GM18508 (cell line): ENCODE results near the gene TSC22D3.
"Not testable (repeated sequence)": the region's sequence is repeated elsewhere in the genome, so short reads cannot be mapped to it uniquely, and the experiment has no call there.

Experiments
- ATAC-seq: cut with Tn5 transposase; IDR thresholded peaks from one replicate; pipeline ENCODE4 v1.9.1; 2021; ENCODE audit warnings: moderate number of reproducible peaks; ENCODE audit not compliant: insufficient read depth, unreplicated experiment

Gene TSC22D3

GRCh38 chrX:107713543-107714205 is 61.9 kb downstream of the TSC22D3 start:
- ATAC-seq: no peak

DNA sequence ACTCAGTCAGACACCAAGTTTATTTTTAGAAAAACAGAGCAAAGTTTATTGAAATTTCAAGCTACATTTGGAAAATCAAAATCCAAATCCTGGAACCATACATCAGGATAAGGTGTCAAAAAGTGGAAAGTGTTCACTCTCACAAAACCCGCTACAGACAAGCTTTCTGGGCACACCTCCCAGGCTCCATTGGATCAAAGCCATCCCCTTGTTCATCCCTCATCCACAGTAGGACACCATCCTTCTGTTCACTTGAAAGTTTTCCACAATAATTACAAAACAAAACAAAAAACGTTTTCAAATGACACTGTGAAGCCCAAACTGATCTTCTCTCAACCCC is 62.4 kb downstream of the TSC22D3 start:
- ATAC-seq: no peak

GRCh38 chrX:107712231-107713202 is 63.1 kb downstream of the TSC22D3 start:
- no peak for ATAC-seq

DNA sequence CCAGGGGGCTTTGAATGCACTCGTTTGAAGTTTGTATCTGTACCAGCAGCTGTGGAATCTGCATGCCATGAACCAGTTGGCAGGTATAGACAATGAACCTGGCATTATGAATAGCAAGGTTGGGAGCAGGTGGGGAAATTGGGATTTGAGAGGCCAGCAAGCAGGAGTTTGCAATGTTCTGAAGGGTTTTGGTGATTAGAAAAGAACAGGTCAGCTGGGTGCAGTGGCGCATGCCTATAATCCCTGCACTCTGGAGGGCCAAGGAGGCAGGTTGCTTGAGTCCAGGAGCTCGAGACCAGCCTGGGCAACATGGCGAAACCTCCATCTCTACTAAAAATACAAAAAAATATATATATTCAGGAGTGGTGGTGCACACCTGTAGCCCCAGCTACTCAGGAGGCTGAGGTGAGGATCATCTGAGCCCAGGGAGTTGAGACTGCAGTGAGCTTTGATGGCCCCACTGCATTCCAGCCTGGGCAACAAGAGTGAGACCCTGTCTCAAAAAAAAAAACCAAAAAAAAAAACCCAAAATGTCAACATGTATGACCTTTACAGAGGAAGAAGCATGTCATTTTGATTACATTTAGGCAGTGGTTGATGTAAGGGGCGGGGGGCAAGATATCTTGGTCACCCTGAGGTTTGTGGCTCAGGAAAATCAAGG is 63.9 kb downstream of the TSC22D3 start:
- ATAC-seq: no peak

- ATAC-seq: peak; percentile 91
Observed at GRCh38 chrX:107710617-107711391, 64.8 kb downstream of the TSC22D3 start.

DNA sequence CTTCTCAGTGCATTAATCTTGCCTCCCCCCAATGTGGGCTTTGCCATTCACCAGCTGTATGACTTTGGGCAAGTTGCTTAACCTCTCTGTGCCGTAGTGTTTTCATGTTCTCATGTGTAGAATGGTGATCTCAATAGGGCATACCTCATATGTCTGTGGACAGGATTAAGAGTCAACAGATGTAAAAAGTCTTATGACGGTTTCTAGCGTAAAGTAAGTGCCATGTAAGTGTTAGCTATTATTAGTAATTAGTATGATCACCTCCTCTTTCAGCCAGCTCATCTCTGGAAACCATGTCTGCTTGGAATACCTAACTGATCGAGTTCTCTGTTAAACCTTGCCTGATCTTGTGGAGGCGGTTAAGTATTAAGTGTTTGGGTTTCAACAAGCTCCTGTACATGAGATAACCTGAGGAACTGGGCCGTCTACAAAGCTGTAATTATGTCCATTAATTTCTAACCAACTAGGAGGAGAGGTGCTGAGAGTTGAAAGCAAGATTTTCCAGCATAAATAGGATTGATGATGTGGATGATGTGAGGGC is 66.3 kb downstream of the TSC22D3 start:
- peak; percentile 39 for ATAC-seq

- no peak for ATAC-seq
Observed at GRCh38 chrX:107708762-107709161, 66.8 kb downstream of the TSC22D3 start.

DNA sequence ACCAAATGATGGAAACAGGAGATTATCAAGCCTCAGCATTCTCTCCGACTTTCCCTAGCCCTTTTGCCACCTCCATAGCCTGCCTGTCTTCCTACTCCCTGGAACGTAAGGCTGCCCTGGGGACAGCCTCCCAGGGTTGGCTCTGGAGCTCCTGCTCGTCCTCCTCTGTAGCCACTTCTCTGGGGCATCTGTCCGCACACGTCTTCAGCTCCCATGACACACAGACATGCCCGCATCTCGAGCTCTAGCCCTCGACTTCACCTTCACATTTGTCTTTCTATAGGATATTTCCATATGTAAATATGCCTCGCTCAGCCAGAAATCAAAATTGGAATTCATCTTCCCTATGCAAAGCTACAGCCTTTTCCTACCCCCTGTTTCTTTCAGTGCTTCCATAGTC is 67.7 kb downstream of the TSC22D3 start:
- ATAC-seq: no peak

DNA sequence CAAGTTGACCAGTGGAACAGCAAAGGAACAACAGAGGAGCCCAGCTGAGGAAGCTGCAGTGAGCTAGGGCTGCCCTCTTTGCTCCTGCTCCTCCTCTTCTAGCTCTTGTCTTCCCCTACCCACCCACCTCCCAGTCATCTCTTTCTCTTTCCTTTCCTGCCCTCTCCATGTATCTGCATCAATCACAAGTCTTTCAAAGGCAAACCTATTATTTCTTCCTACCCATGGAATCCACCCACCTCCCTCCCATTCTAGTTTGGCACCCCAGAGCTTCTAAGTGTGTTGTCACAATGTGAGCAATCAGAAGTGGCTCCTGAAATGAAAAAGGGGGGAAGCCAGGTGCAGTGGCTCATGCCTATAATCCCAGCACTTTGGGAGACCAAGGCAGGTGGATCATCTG is 69.3 kb downstream of the TSC22D3 start:
- no peak for ATAC-seq

GRCh38 chrX:107704587-107704986 is 71.0 kb downstream of the TSC22D3 start:
- ATAC-seq: no peak

DNA sequence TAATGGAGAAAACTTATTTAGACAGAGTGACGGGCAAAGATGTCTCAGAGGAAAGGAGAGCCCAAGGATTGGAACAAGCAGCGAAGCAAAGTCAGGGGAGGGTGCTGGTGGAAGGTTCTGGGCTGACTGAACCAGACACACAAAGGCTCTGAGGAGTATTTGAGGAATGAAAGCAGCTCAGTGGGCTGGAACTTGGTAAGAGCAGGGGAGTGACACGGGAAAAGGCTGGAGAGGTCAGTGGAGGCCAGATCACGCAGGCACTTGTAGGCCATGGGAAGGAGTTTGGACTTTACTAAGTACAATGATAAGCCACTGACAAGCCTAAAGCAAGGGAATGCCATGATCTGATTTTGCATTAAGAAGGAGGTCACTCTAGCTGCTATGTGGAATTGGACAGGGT is 71.4 kb downstream of the TSC22D3 start:
- ATAC-seq: no peak

DNA sequence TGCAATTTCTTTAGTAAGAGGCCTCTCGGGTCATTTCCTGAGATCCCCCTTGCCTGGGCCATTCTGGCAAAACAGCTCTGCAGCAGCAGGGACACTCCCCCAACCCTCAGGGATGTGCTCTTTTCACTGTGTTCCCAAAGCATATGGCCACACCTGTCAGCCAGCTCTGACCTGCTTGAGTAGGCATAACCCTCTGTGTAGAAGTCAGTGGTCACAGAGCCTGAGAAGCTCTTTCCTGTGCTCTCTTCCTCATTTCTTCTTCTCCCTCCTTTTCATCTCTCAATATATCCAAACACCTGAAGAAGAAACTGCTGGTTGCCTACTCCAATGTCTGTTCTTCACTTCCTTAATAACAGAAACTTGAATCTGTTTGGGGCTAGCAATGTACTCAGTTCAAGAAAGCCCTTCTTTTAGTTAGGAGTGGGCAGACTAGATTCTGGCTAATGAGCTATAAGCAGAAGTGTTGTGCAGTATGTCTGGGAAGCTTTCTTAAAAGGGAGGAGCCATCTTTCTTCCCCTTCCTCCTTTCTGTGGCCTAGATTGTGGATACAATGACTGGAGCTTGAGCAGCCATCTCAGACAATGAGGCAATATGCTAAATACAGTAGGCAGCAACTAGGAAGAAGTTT is 74.0 kb downstream of the TSC22D3 start:
- ATAC-seq: peak; percentile 74

DNA sequence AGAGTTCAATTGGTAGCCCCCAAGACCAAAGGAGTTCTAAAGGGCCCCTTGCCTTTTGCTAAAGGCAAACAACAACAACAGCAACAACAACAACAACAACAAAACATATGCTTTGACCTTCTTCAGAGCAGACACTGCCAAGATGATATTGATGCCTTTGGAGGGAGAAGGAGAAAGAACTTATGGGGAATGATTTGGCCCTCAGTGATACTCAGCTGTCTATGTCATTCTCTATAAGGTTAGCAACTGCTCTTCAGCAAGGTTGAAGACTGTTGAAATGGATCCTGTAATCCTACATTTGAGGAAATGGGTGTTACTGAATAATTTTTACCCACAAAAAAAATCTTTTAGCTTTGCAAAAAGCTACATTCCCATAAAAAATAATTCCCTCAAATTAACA is 74.8 kb downstream of the TSC22D3 start:
- no peak for ATAC-seq

DNA sequence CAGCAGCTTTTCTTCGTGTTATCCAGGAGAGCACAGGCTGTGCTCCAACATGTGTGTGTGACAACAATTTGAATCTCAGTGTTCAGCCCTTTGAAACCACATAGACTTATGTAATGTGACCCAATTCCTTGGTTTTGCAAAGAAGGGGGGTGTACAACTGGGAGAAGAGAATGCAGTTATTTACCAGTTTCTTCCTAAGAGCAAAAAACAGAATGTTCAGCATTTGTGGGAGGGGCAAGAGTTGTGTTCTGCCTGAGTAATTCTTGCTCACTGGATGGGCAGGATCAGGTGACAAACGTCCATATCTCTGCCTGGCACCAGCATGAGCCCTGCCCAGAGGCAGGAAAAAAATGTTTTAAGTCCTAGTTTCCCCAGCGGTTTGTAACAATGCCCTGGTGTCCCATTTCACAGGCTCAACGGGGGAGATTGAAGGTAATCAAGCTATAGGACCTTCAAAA is 75.2 kb downstream of the TSC22D3 start:
- ATAC-seq: no peak

DNA sequence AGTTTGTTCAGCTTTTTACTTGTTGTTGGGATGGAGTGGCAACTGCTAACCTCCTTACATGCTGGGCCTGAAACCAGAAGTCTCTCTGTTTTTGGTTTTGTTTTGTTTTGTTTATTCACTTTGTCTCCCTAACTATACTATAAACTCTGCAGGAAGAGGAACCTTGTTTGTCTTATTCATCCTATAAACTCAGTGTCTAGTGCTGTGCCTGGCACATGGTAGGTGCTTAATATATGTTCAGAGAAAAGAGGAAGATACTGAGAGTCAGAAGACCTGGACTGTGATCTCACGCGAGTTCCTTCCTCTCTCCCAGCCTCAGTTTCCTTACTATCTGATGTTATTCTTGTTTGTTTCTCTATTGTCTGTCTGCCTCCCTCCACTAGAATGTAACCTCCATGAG is 76.0 kb downstream of the TSC22D3 start:
- ATAC-seq: no peak

- no peak for ATAC-seq
Observed at GRCh38 chrX:107691024-107691448, 84.6 kb downstream of the TSC22D3 start.

GRCh38 chrX:107687445-107687844 is 88.1 kb downstream of the TSC22D3 start:
- no peak for ATAC-seq

DNA sequence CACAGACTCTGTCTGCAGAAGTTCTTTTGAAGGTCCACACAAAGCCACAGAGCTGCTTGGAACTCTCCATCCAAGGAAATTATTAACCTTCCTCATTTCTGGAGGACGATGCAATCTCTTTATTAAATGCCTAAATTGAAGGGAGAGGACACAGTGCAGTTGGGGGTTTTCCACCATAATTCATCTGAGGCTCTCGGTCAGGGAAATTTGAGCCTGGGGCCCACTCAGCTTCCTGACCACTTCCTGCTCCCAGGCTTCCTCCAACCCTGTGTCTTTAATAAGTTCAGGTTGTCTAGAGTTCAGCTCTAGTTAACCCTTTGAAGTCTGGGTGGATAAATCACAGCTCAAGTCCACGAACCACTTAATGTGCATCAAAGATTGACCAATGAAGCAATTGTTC is 88.8 kb downstream of the TSC22D3 start:
- ATAC-seq: no peak

DNA sequence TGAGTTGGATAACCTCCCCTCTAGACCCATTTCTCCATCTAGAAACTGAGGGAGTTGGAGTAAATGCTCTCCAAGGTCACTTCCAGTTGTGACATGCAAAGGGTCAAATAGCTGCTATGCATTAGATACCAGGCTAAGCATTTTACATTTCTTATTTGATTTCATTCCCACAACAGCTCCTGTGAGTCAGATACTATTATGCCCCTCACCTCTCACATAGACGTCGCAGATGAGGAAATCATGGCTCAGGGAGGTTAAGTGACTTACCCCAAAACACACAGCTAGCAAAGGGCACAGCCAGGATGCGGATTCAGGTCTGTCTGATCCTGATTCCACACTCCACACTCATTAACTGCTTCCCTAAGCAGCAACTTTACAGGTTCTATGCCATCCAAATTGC is 89.6 kb downstream of the TSC22D3 start:
- no peak for ATAC-seq

DNA sequence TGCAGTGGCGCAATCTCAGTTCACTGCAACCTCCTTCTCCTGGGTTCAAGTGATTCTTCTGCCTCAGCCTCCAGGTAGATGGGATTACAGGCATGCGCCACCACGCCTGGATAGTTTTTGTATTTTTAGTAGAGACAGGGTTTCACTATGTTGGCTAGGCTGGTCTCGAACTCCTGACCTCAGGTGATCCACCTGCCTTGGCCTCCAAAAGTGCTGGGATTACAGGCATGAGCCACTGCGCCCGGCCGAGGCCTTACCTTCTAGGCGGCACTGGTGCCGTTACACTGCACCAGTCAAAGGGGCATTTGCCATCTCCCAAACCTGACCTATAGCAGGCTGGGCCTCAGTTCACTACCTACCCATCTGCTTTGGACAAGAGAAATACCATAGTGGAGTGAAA is 90.0 kb downstream of the TSC22D3 start:
- ATAC-seq: not testable (repeated sequence)
